T-cell (primary cell): ENCODE data around the gene FYCO1. TPM values are rescaled to one million over a fixed set of nuclear protein-coding genes. Genes with fewer than 3 reads are reported as not detected.

Experiments
- ATAC-seq, 4 experiments: fragments of 200-7000 bp in 3 of 4; fragments of 150-1000 bp in 1 of 4; cut with Tn5 transposase; replicated peaks in 1 of 4; 1 replicate in 3 of 4; 2 replicates in 1 of 4; pipeline ENCODE4 v1.10.0; 2021; ENCODE audit warnings: moderate library complexity in 3 of 4, mild to moderate bottlenecking in 2 of 4, moderate number of reproducible peaks in 1 of 4
- CTCF ChIA-PET, 2 donors: fragments of 300-600 bp; sonication (Branson Sonifier 250); formaldehyde crosslinking; loops; one replicate each; lab custom pipeline; 2022; ENCODE audit warnings: antibody characterized with exemption in 2 of 2; lab: Charles Lee
- POLR2A ChIA-PET, 2 donors: fragments of 300-600 bp; sonication (Branson Sonifier 250); formaldehyde crosslinking; loops; one replicate each; lab custom pipeline; 2022; ENCODE audit warnings: antibody characterized with exemption in 2 of 2; lab: Charles Lee
- DNase-seq, 35 experiments: peaks; one replicate each; pipeline versions ENCODE4 v3.0.0 to v3.0.0-alpha.2; 2013 to 2023
- H3K27ac ChIP-seq: one replicate; pipeline ENCODE4 v1.5.1; 2013; ENCODE audit warnings: low read length
- H3K27me3 ChIP-seq, 2 experiments: replicated peaks in 1 of 2; 1 replicate in 1 of 2; 2 replicates in 1 of 2; pipeline versions ENCODE4 v1.6.1 to v1.7.0; 2013; ENCODE audit warnings: low read length in 1 of 2, mixed read lengths in 1 of 2; ENCODE audit not compliant: control insufficient read depth in 2 of 2, insufficient read depth in 2 of 2; ENCODE audit errors: extremely low read depth in 1 of 2
- H3K36me3 ChIP-seq, 2 donors: 1 replicate in 1 of 2; 2 replicates in 1 of 2; pipeline versions ENCODE4 v1.6.1 to v1.7.0; 2013; ENCODE audit warnings: low read length in 1 of 2; ENCODE audit not compliant: control insufficient read depth in 2 of 2, insufficient read depth in 1 of 2; ENCODE audit errors: extremely low read depth in 1 of 2
- H3K4me1 ChIP-seq, 2 experiments: 1 replicate in 1 of 2; 2 replicates in 1 of 2; pipeline versions ENCODE4 v1.6.1 to v1.7.0; 2013; ENCODE audit warnings: low read length in 2 of 2, mixed read lengths in 1 of 2; ENCODE audit not compliant: insufficient read depth in 2 of 2, control insufficient read depth in 1 of 2; ENCODE audit errors: extremely low read depth in 1 of 2
- H3K4me3 ChIP-seq, 2 donors: 1 replicate in 1 of 2; 2 replicates in 1 of 2; pipeline versions ENCODE4 v1.5.1 to v1.7.0; 2013; ENCODE audit warnings: mild to moderate bottlenecking in 2 of 2, low read length in 1 of 2, moderate library complexity in 1 of 2; ENCODE audit not compliant: control insufficient read depth in 1 of 2; ENCODE audit errors: extremely low read depth in 1 of 2
- H3K9me3 ChIP-seq: 2 replicates; pipeline ENCODE4 v1.7.0; 2013
- H3K27ac Mint-ChIP-seq, 2 donors: one replicate each; pipeline ENCODE4 v1.8.0; 2020 to 2021; ENCODE audit warnings: mild to moderate bottlenecking in 2 of 2, mixed read lengths in 2 of 2
- H3K27me3 Mint-ChIP-seq, 2 donors: one replicate each; pipeline ENCODE4 v1.8.0; 2021 to 2022; ENCODE audit warnings: mixed read lengths in 2 of 2
- H3K36me3 Mint-ChIP-seq: one replicate; pipeline ENCODE4 v1.8.0; 2021; ENCODE audit warnings: mixed read lengths
- H3K4me1 Mint-ChIP-seq, 3 donors: one replicate each; pipeline ENCODE4 v1.8.0; 2020 to 2022; ENCODE audit warnings: mixed read lengths in 3 of 3, mild to moderate bottlenecking in 1 of 3
- H3K4me3 Mint-ChIP-seq, 3 donors: one replicate each; pipeline ENCODE4 v1.8.0; 2020 to 2022; ENCODE audit warnings: mild to moderate bottlenecking in 3 of 3, mixed read lengths in 3 of 3, moderate library complexity in 3 of 3
- H3K9me3 Mint-ChIP-seq, 3 donors: one replicate each; pipeline ENCODE4 v1.8.0; 2020 to 2022; ENCODE audit warnings: mixed read lengths in 3 of 3
- WGBS: methylation state at CpG from one replicate; pipeline ENCODE4 v1.1.5; 2013; ENCODE audit warnings: missing lambda C conversion rate; ENCODE audit not compliant: insufficient coverage; 5-methylcytosine and 5-hydroxymethylcytosine counted together
- total RNA-seq, 35 experiments: library from RNA in 6 of 35; stranded (reverse) in 6 of 35; fragments of 120-200 nt in 1 of 35; gene quantifications; one replicate each; pipeline versions ENCODE4 v1.2.1 to v1.2.4 and lab custom pipeline; 2013 to 2026

Gene FYCO1
- total RNA-seq, 5 donors from 2014 or later (not counting 1 experiment from before 2014, with no cell fraction given), result 24.6 to 46.3 (median 35.0) TPM

DNA sequence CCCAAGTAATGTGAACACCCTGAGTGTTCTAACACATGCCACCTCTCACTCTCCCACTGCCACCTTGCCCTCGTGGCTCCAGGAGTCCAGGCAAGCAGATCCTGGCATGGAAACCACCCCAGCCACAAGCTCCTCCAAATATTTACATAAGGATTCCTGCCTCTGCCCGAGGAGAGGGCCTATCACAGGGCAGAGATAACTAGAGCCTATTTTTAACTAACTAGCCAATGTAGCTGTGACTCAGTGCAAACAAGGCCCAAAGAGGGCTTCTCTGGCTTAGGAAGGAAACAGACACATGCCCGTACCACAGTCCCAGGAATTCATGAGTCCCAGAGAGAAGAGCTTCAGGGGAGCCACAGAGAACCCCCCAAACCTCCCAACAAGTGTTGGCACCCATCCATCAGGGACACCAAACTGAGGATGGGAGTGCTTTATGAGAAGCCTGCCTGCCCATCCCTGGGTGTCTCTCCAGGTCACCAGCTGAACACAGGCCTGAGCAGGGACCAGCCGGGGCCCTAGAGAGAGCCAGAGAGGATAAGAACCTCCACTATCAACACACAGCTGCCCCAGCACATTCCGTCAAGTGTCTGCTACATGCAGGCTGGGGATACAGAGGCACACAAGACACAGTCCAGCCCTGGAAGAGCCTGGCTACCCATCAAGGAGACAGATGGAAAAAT lies 9.2 kb downstream of the FYCO1 start:
- no peaks in the 10 kb centered on the region for H3K9me3 ChIP-seq
- DNase-seq, result no peak
- H3K27me3 ChIP-seq, result no peaks in the 10 kb centered on the region
- Mint-ChIP-seq H3K4me1 (peaks cover 44 to 74% (median 72%) of the 10 kb centered on the region in 3 donors), H3K27me3 (no peaks in the 10 kb centered on the region), H3K27ac (peak overlapping the region; percentile 68 to 73), H3K9me3 (no peaks in the 10 kb centered on the region), H3K4me3 (no peak overlapping the region), H3K36me3 (peaks cover 68% of the 10 kb centered on the region)
- CTCF ChIA-PET, result no interaction called here
- 95% methylated on average over 3 of the region's 5 CpGs for WGBS
- H3K4me1 ChIP-seq, result peaks cover 0 to 51% of the 10 kb centered on the region in 2 experiments
- peaks cover 18 to 58% of the 10 kb centered on the region in 2 donors for H3K36me3 ChIP-seq
- POLR2A ChIA-PET, result interaction anchor here in 1 of 2 donors (1.0 kb wide), 1 partner anchor 79 kb away, joined by 3 read pairs; no protein-coding TSS in a partner anchor
- H3K4me3 ChIP-seq, result no peak overlapping the region
- peak overlapping the region; percentile 11 for H3K27ac ChIP-seq
- no peak for ATAC-seq

DNA sequence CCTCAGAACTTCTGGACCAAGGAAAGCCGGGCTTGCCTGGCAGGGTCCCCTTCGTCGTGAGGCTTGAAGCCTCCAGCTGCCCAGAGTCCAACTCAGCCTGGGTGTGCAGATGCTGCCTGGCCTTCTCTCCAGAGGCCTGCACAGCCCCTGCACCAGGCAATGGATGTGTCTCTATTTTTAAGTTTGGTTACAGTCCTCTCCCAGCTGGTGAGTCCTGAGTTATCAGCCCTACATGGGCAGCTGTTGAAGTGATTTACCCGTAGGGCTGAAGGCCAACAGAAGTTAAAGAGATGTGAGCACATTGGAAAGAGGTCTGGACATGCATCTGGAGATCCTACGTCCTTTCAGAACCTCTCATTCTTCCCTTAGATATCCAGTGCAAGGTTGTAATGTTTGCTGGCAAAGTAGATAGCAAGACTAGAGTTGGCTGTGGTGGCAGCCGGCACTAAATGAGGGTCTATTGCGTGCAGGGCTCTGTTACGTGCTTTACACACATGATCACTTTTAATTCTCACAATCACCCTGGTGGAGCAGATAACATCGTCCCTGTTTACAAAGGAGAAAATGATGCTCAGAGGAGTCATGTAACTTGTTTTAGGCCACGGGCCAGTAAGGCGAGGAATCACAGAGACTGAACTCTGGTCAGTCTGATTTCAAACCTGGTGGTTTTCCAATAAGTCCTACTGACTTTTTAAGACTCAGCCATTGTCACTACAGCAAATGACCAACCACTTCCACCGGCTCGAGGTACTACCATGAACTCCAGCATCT lies 9.9 kb downstream of the FYCO1 start:
- Mint-ChIP-seq H3K4me1 (peaks cover 46 to 77% (median 75%) of the 10 kb centered on the region in 3 donors), H3K9me3 (no peaks in the 10 kb centered on the region), H3K36me3 (peaks cover 73% of the 10 kb centered on the region), H3K27me3 (no peaks in the 10 kb centered on the region), H3K27ac (peak overlapping the region; percentile 73 to 76), H3K4me3 (no peak overlapping the region)
- Histone ChIP-seq H3K9me3 (no peaks in the 10 kb centered on the region), H3K4me3 (no peak overlapping the region), H3K27me3 (no peaks in the 10 kb centered on the region), H3K36me3 (peaks cover 21 to 65% of the 10 kb centered on the region in 2 donors), H3K27ac (no peak overlapping the region), H3K4me1 (peaks cover 3 to 51% of the 10 kb centered on the region in 2 experiments)
- DNase-seq, result no peak
- ChIA-PET CTCF (no interaction called here), POLR2A (interaction anchor here in 1 of 2 donors (0.6 to 1.0 kb wide), 2 partner anchors 8 to 80 kb away, joined by 3 read pairs; no protein-coding TSS in a partner anchor)
- 93% methylated on average over 6 of the region's 13 CpGs for WGBS
- ATAC-seq, result no peak

GRCh38 chr3:45984331-45985312 lies 11.0 kb downstream of the FYCO1 start:
- Histone ChIP-seq H3K27me3 (no peaks in the 10 kb centered on the region), H3K4me1 (peaks cover 5 to 50% of the 10 kb centered on the region in 2 experiments), H3K27ac (no peak overlapping the region), H3K4me3 (no peak overlapping the region), H3K9me3 (no peaks in the 10 kb centered on the region), H3K36me3 (peaks cover 21 to 64% of the 10 kb centered on the region in 2 donors)
- ATAC-seq (no peak), DNase-seq (no peak)
- 92% methylated on average over 5 of the region's 8 CpGs for WGBS
- Mint-ChIP-seq H3K4me3 (no peak overlapping the region), H3K4me1 (peaks cover 37 to 77% (median 77%) of the 10 kb centered on the region in 3 donors), H3K9me3 (no peaks in the 10 kb centered on the region), H3K36me3 (peaks cover 68% of the 10 kb centered on the region), H3K27me3 (no peaks in the 10 kb centered on the region), H3K27ac (peak overlapping the region; percentile 76 to 77)
- CTCF ChIA-PET, result interaction anchor here (0.5 to 0.7 kb wide), 2 partner anchors 51 to 53 kb away, joined by 3 read pairs; no protein-coding TSS in a partner anchor
- POLR2A ChIA-PET, result interaction anchor here in 1 of 2 donors (0.6 kb wide), 1 partner anchor 9 kb away, joined by 3 read pairs; no protein-coding TSS in a partner anchor

- Mint-ChIP-seq H3K27ac (peak overlapping the region; percentile 52 to 73), H3K4me1 (peaks cover 41 to 76% (median 76%) of the 10 kb centered on the region in 3 donors), H3K36me3 (peaks cover 73% of the 10 kb centered on the region), H3K27me3 (no peaks in the 10 kb centered on the region), H3K4me3 (no peak overlapping the region), H3K9me3 (no peaks in the 10 kb centered on the region)
- H3K27ac ChIP-seq, result no peak overlapping the region
- DNase-seq (no peak), ATAC-seq (no peak)
- POLR2A ChIA-PET, result no interaction called here
- H3K36me3 ChIP-seq, result peaks cover 21 to 69% of the 10 kb centered on the region in 2 donors
- H3K4me1 ChIP-seq, result peaks cover 9 to 50% of the 10 kb centered on the region in 2 experiments
- CTCF ChIA-PET, result interaction anchor here (0.5 to 0.7 kb wide), 2 partner anchors 50 to 54 kb away, joined by 3 read pairs; no protein-coding TSS in a partner anchor
- H3K27me3 ChIP-seq, result no peaks in the 10 kb centered on the region
- no peak overlapping the region for H3K4me3 ChIP-seq
- 100% methylated on average over 2 of the region's 3 CpGs for WGBS
- no peaks in the 10 kb centered on the region for H3K9me3 ChIP-seq
Measured at GRCh38 chr3:45983770-45984169, 11.9 kb downstream of the FYCO1 start.

DNA sequence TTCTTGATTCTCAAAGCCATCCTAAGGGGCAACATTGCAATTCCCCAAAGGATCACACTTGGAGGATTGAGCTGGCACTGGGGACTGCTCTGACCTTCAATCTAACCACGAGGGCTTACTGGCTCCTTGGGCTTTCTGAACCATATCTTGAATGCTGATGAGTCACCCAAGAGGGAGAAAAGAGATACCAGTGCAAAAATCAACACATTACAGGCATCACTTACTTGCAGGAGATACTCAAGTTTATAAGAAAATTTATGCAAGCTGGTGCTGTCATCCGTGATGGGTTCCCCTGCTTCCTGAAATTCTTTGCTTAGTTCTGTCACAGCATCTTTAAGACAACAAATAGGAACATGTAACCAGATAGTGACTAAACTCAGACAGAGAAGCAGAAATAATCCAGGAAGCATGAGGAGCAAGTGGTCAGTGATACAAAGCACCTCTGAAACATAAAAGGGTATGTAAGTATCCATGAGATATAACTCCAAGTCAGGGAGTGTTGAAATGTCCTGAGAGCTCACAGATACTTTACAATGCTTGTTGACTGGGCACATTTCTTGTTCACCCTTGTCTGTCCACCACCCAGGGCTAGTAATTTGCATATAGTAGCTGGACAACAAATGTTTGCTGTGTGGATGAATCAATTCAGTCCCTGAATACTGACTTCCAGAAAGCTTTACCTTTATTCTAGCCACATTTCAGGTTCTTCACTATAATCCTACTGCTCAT lies 14.1 kb downstream of the FYCO1 start:
- peak overlapping the region; percentile 76 to 79 for H3K27ac Mint-ChIP-seq
- Histone ChIP-seq H3K4me1 (peaks cover 29 to 55% of the 10 kb centered on the region in 2 experiments), H3K36me3 (peaks cover 21 to 60% of the 10 kb centered on the region in 2 donors), H3K27me3 (no peaks in the 10 kb centered on the region), H3K27ac (peak overlapping the region; percentile 6), H3K4me3 (no peak overlapping the region), H3K9me3 (no peaks in the 10 kb centered on the region)
- ChIA-PET POLR2A (no interaction called here), CTCF (interaction anchor here in 1 of 2 donors (1.7 kb wide), 1 partner anchor 43 kb away, joined by 5 read pairs; no protein-coding TSS in a partner anchor)
- peaks cover 43 to 75% (median 73%) of the 10 kb centered on the region in 3 donors for H3K4me1 Mint-ChIP-seq
- no CpG with 5 or more reads among the region's 2 CpGs for WGBS
- no peak for DNase-seq
- ATAC-seq, result no peak
- peaks cover 75% of the 10 kb centered on the region for H3K36me3 Mint-ChIP-seq
- no peaks in the 10 kb centered on the region for H3K27me3 Mint-ChIP-seq
- H3K9me3 Mint-ChIP-seq, result no peaks in the 10 kb centered on the region
- H3K4me3 Mint-ChIP-seq, result peak overlapping the region in 1 of 3 donors; percentile 0
